IPS DF 4.7 (cell line): ENCODE data around the gene AGA.

Experiments
- DNase-seq: peaks from one replicate; pipeline ENCODE4 v3.0.0-alpha.2; 2013; ENCODE audit warnings: low spot score; ENCODE audit errors: extremely low read depth

Gene AGA

DNA sequence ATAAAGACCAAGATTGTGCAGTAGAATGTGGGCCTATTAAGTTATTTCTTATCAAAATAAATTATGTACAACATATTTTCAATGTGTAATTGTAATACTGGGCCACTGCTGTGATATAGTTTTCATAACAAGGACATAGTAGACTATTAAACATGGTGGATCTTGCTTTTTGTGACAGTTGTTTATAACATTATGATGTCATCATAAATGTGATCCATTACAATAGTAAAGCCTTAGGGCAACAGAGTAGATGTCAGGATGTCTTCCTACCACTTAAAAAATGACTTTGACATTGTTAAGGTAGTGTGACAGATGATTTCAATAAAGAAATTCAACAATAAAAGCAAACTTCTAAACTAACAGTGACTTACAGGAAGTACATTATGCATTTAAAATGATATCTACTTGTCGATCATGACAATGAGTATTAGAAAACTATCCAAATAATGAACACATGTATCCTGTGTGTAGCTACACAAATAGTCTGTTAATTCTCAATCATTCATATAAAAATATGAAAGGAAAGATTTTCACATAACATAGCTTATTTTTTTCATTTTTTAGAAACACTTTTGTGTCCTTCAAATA lies 5.3 kb upstream of the AGA start:
- DNase-seq: no peak

GRCh38 chr4:177446586-177446985 lies 4.3 kb upstream of the AGA start:
- no peak for DNase-seq

DNA sequence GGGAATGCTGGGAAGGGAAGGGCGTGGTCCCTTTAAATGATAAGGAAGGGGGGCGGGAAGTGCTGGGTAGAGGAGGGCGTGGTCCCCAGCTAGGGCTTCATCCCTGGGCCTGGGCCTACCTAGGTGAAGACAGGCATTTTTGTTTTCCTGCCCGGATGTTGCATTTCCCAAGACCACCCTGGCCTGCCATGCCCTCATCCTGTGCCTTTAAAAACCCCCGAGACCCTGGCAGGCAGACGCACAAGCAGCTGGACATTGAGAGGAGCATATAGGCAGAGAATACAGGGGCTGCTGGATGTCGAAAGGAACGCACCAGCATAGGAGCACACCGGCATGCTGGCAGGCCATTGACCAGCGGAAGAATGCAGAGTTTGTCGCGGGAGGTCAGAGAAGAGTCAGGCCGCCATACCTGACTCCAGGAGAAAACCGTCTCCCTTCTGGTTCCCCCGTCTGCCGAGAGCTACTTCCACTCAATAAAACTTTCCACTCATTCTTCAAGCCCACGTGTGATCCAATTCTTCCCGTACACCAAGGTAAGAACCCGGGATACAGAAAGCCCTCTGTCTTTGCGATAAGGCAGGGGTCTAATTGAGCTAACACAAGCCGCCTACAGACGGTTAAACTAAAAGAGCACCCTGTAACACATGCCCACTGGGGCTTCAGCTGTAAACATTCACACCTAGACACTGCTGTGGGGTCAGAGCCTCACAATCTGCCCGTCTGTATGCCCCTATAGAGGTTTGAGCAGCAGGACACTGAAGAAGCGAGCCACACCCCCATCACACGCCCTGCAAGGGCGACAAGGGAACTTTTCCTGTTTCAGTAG lies 2.9 kb upstream of the AGA start:
- no peak for DNase-seq

- DNase-seq: no peak
Observed at GRCh38 chr4:177441061-177441802, 1.0 kb downstream of the AGA start.

DNA sequence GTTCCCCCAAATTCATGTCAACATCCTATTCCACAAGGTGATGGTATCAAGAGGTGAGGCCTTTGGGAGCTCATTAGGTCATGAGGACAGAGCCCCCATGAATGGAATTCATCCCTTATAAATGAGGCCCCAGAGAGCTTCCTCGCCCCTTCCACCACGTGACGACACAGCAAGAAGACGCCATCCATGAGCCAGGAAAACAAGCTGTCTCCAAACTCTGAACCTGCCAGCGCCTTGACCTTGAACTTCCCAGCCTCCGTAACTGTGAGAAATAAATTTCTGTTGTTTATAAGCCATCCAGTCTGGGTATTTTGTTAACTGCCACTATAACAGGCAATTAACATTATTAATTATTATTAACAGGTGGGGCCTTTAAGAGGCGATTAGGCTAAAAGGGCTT lies 5.8 kb downstream of the AGA start:
- no peak for DNase-seq

DNA sequence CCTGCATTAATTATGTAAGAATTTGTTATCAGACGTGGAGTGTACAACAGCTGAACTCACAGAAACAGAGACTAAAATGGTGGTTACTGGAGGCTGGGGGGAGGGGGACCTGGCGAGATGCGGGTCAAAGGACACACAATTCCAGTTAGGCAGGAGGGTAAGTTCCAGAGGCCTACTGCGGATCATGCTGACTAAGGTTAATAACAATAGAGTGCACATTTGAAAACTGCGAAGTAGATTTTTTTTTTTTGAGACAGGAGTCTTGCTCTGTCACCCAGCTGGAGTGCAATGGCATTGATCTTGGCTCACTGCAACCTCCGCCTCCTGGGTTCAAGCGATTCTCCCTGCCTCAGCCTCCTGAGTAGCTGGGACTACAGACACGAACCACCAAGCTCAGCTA lies 7.6 kb downstream of the AGA start:
- DNase-seq: no peak

- DNase-seq: no peak
Observed at GRCh38 chr4:177427192-177427591, 15.0 kb downstream of the AGA start.

- no peak for DNase-seq
Observed at GRCh38 chr4:177419434-177419833, 22.8 kb downstream of the AGA start.

- no peak for DNase-seq
Observed at GRCh38 chr4:177413656-177414055, 28.6 kb downstream of the AGA start.

GRCh38 chr4:177413076-177413475 lies 29.2 kb downstream of the AGA start:
- no peak for DNase-seq

DNA sequence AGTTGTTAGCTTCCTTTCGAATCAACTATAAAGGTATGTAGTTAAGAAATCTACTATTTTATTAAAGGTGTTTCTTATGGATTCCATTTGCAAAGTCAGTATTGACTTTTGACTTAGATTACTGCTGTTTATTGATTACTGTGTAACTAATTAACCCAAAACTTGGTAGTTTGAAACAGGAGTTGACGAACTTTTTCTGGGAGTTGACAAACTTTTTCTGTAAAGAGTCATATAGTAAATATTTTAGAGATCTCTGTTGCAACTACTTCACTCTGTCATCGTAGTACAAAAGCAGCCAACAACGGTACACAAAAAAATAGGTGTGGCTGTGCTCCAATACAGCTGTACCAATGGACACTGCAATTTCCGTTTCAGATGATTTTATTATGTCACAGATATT lies 30.2 kb downstream of the AGA start:
- no peak for DNase-seq

GRCh38 chr4:177410566-177410965 lies 31.7 kb downstream of the AGA start:
- no peak for DNase-seq

GRCh38 chr4:177408023-177408422 lies 34.2 kb downstream of the AGA start:
- DNase-seq: no peak

DNA sequence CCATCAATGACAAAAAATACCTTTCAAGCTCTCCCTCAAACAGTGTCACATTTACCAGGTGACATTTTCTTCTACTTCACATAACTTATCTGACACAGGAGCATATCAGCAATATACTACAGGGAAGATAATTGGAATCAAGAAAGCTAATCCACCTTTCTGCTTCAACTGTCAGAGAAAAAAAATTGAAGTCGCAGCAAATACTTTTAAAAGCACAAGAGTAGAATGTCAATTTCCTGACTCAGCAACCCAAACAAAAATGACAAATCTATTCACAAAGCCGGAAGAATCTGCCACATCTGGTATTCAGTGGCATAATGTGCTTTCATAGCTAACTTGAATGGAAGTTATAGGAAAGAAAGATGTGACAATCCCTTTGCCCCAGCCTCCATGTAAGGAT lies 36.7 kb downstream of the AGA start:
- no peak for DNase-seq

GRCh38 chr4:177404986-177405385 lies 37.3 kb downstream of the AGA start:
- DNase-seq: no peak

DNA sequence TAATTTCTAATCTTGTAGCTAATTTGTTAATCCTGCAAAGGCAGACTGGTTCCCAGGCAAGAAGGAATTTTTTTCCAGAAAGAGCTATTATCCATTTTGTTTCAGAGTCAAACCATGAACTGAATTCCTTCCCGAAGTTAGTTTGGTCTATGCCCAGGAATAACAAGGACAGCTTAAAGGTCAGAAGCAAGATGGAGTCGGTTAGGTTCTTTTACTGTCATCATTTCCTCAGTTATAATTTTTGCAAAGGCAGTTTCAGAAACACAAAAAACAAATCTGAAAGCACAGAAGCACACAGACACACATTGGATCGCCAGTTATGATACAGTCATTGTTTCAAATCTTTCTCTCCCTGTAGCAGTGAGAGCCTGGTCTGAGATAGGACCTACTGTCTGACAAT lies 37.9 kb downstream of the AGA start:
- no peak for DNase-seq

GRCh38 chr4:177403746-177404145 lies 38.5 kb downstream of the AGA start:
- DNase-seq: no peak

GRCh38 chr4:177401658-177402273 lies 40.5 kb downstream of the AGA start:
- no peak for DNase-seq

DNA sequence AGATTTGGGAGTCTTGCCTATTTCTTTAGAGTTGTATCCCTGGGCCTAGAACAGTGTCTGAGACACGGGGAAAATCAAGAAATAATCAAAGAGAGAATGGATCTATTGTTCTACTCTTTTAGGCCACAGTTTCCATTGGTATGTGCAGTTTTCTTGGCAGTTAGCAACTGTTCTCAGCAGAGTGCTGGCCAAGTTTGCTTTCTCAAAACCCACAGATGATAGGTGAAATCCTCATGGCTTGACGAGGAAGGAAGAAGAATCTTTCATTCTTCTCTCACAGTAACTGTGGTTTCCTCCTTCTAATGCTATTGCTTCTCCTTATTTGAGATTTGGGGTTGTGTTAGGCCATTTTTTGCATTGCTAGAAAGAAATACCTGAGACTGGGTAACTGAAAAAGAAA lies 42.2 kb downstream of the AGA start:
- no peak for DNase-seq

DNA sequence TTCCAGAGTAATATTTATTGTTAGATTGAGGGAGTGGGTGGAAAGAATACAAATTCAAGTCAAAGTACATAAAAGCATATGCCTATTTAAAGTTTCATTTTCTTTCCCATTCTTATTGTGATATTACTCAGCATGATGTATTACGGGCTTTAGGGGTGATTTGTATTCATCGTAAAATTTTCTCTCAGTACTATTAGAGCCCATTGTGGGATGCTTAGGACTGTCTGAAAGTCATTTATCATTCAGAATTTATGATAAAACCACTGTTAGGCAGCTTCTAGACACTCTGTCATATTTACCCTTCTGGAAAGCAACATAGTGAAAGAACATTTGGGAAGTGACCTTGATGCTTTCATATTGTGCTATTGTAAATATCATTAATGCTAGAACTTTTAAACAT lies 45.9 kb downstream of the AGA start:
- DNase-seq: no peak

GRCh38 chr4:177393236-177393635 lies 49.0 kb downstream of the AGA start:
- no peak for DNase-seq

DNA sequence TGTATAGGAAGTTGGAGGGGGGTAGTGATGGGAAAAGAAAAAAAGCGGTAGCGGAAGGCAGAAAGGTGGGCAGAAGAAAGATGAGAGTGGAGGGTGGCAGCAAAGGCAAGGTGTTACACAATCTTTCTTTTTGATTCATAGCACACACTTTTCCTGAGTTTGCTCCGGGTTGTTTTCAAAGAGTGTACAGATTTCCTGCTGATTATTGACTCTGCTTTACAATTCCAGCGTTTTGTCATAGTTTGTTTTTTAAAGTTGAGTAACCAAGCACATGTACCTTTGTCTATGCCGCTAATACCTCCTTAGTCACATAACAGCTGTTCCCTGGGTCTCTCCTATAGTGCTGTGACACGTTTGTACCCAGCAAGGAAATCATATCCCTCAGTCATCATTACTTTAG lies 50.3 kb downstream of the AGA start:
- no peak for DNase-seq
